GM12865 (cell line): Measurements from ENCODE around the gene ZNF543.

Source experiments
- DNase-seq: peaks from one replicate; pipeline ENCODE4 v3.0.0; 2010; ENCODE audit warnings: low read depth
- H3K4me3 ChIP-seq: 2 replicates; pipeline ENCODE4 v1.5.1; 2011; ENCODE audit warnings: mild to moderate bottlenecking, low read depth, low read length, control low read depth
- CTCF ChIP-seq: IDR thresholded peaks from 2 replicates; pipeline ENCODE4 v1.5.1; 2011; ENCODE audit warnings: low read length, control low read depth, low read depth, inconsistent platforms; ENCODE audit not compliant: insufficient read depth; ENCODE audit errors: missing control alignments

ZNF543 gene

DNA sequence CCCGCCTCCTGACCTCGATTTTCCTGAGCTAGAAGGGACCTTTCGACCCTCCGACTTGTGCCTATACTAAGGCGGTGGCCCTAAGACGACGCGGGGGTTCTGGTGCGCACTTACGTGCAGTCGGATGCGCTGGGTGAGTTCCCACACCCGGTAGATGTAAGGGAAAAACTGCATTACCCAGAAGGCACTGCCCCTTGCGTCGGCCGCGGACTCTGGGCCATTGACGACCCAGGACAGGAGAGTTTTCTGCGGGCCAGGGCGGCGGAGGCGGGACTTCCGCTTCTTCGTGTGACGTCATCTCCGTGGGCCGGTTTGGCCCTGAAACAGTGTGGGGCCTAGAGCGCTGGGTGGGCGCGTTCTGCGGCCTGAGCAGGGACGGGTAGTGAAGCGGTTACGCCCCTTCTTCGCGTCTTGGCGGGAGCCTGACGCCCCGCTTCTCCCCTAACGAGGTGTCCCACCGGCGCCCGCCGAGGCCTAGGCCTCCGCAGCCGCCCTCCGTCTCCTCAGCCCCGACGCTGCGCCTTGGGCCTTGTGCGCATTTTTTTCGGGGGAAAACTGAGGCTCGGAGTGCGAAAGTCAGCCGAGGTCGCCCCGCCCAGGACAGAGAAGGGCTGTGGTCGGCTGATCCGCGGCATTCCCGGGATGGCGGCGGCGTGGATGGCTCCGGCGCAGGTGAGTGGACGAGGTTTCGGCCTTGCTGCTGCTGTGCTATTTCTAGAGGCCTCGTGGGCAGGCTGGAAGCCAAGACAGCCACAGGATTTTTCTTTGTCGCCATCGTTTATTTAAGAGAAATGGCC, 39.9 kb upstream of the ZNF543 start, which contains the start of gene ZNF460:
Gene ZNF460, plus strand, starts transcription at position 321 of the 797 bp plus-strand sequence. Its CDS starts 322 bp downstream, at position 643.
- H3K4me3 ChIP-seq = peak within 1 kb of the TSS; percentile 85
- peak; percentile 99 for DNase-seq
- no peak for TF ChIP-seq CTCF

GRCh38 chr19:57280962-57281400, 39.3 kb upstream of the ZNF543 start:
- H3K4me3 ChIP-seq = peak overlapping the region; percentile 85
- no peak for TF ChIP-seq CTCF
- peak; percentile 78 for DNase-seq

- peak; percentile 51 for DNase-seq
- peak overlapping the region; percentile 85 for H3K4me3 ChIP-seq
- no peak for TF ChIP-seq CTCF
Measured at GRCh38 chr19:57282011-57282643, 38.1 kb upstream of the ZNF543 start.

- DNase-seq = no peak
- H3K4me3 ChIP-seq = no peak overlapping the region
- no peak for TF ChIP-seq CTCF
Measured at GRCh38 chr19:57288373-57288772, 31.9 kb upstream of the ZNF543 start.

- no peak for DNase-seq
- TF ChIP-seq CTCF = no peak
- no peak overlapping the region for H3K4me3 ChIP-seq
Measured at GRCh38 chr19:57290970-57291369, 29.3 kb upstream of the ZNF543 start.

GRCh38 chr19:57292547-57292946, 27.7 kb upstream of the ZNF543 start:
- TF ChIP-seq CTCF = no peak
- H3K4me3 ChIP-seq = no peak overlapping the region
- no peak for DNase-seq
